Measurements from ENCODE around the gene FBXL15.

GRCh38 chr10:102389894-102390293, 30.7 kb upstream of the FBXL15 start:
- TF ChIP-seq EP300 (IDR thresholded peaks at IDR 0.05) (no peak), CTCF (IDR thresholded peaks at IDR 0.05) (no peak), POLR2AphosphoS5 (IDR thresholded peaks at IDR 0.05) (no peak), POLR2A (IDR thresholded peaks at IDR 0.05) (no peak)

Measured in gastroesophageal sphincter (tissue), 3 donors.